ENCODE results near the gene TMEM229B.
"Not testable (repeated sequence)": the region's sequence is repeated elsewhere in the genome, so short reads cannot be mapped to it uniquely, and the experiment has no call there.

Gene TMEM229B

GRCh38 chr14:67483579-67484285 lies 4.8 kb downstream of the TMEM229B start:
- no peak for DNase-seq

GRCh38 chr14:67482231-67483164 lies 6.0 kb downstream of the TMEM229B start:
- no peak for DNase-seq

GRCh38 chr14:67480011-67480410 lies 8.5 kb downstream of the TMEM229B start:
- DNase-seq: no peak

- no peak for DNase-seq
These were observed 9.8 kb downstream of the TMEM229B start for GRCh38 chr14:67478800-67479084.

- DNase-seq: no peak
These were observed 10.4 kb downstream of the TMEM229B start for GRCh38 chr14:67477926-67478799.

GRCh38 chr14:67474366-67474765 lies 14.2 kb downstream of the TMEM229B start:
- no peak for DNase-seq

GRCh38 chr14:67473290-67474082 lies 15.0 kb downstream of the TMEM229B start:
- no peak for DNase-seq

- DNase-seq: no peak
These were observed 15.8 kb downstream of the TMEM229B start for GRCh38 chr14:67472726-67473125.

- DNase-seq: no peak
These were observed 18.6 kb downstream of the TMEM229B start for GRCh38 chr14:67469954-67470353.

GRCh38 chr14:67468378-67468730 lies 20.2 kb downstream of the TMEM229B start:
- no peak for DNase-seq

- no peak for DNase-seq
These were observed 21.4 kb downstream of the TMEM229B start for GRCh38 chr14:67467134-67467533.

- no peak for DNase-seq
These were observed 23.6 kb downstream of the TMEM229B start for GRCh38 chr14:67464879-67465278.

GRCh38 chr14:67464377-67464776 lies 24.1 kb downstream of the TMEM229B start:
- DNase-seq: no peak

- no peak for DNase-seq
These were observed 24.6 kb downstream of the TMEM229B start for GRCh38 chr14:67463900-67464299.

- DNase-seq: no peak
These were observed 26.5 kb downstream of the TMEM229B start for GRCh38 chr14:67461996-67462395.

- DNase-seq: no peak
These were observed 27.1 kb downstream of the TMEM229B start for GRCh38 chr14:67461341-67461985.

GRCh38 chr14:67459336-67459735 lies 29.2 kb downstream of the TMEM229B start:
- DNase-seq: no peak

GRCh38 chr14:67457782-67458181 lies 30.7 kb downstream of the TMEM229B start:
- no peak for DNase-seq

GRCh38 chr14:67456732-67457131 lies 31.8 kb downstream of the TMEM229B start:
- no peak for DNase-seq

GRCh38 chr14:67453575-67454300 lies 34.8 kb downstream of the TMEM229B start:
- DNase-seq: no peak

GRCh38 chr14:67451667-67452066 lies 36.9 kb downstream of the TMEM229B start:
- not testable (repeated sequence) for DNase-seq

All from NK-92 treated with Interleukin-12 subunit alpha and Interleukin-12 subunit beta, amount 100 ng/mL, for 24 hours (cell line).